ENCODE data around the gene MPP2.

Gene MPP2

DNA sequence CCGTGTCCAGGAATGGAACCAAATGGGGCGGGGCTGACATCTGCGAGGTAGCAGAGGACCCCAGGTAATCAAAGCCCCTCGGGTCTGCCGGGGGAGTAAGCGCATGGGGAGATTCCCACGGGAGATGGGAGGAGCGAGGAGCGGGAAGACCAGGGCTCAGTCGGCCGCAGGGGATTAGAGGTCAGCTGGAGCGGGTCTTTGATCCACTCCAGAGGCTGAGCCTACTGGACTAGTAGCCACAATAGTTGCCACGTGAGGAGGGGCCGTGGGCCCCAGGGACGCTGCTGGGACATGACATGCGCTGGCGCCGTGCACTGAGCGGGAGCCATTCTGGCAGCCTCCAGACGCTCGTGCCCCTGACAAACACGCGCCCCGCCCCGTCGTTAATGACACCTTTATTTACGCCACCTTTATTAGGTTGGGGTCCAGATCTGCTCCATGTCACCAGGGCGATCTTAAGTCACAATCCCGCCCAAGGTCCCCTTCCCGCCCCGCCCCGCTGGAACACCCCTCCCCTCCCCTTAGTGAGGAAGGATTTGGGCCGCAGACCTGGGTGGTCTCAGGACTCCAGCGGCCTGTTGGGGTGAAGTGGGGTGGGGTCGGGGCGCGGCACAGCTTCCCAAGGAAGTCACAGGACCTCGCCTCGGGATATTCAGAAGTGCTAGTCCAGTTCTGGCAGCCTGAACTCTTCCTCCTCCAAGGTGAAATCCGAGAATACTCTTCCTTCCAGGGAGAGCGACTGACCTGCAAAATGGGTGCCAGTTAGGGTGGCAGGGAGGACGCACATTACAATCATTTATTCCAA, 19.9 kb upstream of the MPP2 start:
- H3F3A ChIP-seq (ENCODE audit: control insufficient read depth, insufficient read depth): no peaks in the 10 kb centered on the region
- no peaks in the 10 kb centered on the region for H3K9me3 ChIP-seq (ENCODE audit: control insufficient read depth, insufficient read depth, low read length)
- no peaks in the 10 kb centered on the region for H4K20me1 ChIP-seq (ENCODE audit: control insufficient read depth, insufficient read depth, low read depth, low read length)
- H3K27me3 ChIP-seq (ENCODE audit: control insufficient read depth, low read length): peaks cover 35% of the 10 kb centered on the region
- H3K9me2 ChIP-seq (replicated peaks; ENCODE audit: control insufficient read depth, low read length): no peaks in the 10 kb centered on the region
- TF ChIP-seq EZH2phosphoT487 (IDR thresholded peaks at IDR 0.05; ENCODE audit: borderline replicate concordance, low read length): no peak
- TF ChIP-seq, protein P1, sequence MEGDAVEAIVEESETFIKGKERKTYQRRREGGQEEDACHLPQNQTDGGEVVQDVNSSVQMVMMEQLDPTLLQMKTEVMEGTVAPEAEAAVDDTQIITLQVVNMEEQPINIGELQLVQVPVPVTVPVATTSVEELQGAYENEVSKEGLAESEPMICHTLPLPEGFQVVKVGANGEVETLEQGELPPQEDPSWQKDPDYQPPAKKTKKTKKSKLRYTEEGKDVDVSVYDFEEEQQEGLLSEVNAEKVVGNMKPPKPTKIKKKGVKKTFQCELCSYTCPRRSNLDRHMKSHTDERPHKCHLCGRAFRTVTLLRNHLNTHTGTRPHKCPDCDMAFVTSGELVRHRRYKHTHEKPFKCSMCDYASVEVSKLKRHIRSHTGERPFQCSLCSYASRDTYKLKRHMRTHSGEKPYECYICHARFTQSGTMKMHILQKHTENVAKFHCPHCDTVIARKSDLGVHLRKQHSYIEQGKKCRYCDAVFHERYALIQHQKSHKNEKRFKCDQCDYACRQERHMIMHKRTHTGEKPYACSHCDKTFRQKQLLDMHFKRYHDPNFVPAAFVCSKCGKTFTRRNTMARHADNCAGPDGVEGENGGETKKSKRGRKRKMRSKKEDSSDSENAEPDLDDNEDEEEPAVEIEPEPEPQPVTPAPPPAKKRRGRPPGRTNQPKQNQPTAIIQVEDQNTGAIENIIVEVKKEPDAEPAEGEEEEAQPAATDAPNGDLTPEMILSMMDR (IDR thresholded peaks at IDR 0.05; ENCODE audit: low read depth, low read length, poor library complexity, severe bottlenecking): no peak
- H3K27ac ChIP-seq (ENCODE audit: low read depth, low read length): no peak overlapping the region
- no peaks in the 10 kb centered on the region for H3K36me3 ChIP-seq (ENCODE audit: control insufficient read depth, low read length)
- no peak overlapping the region for H3K4me2 ChIP-seq (ENCODE audit: low read length)
- H3K4me1 ChIP-seq (ENCODE audit: control insufficient read depth, low read length): no peaks in the 10 kb centered on the region
- no peak overlapping the region for H3K4me3 ChIP-seq (ENCODE audit: low read length)
- H3K79me2 ChIP-seq (ENCODE audit: control insufficient read depth, low read length): no peaks in the 10 kb centered on the region

DNA sequence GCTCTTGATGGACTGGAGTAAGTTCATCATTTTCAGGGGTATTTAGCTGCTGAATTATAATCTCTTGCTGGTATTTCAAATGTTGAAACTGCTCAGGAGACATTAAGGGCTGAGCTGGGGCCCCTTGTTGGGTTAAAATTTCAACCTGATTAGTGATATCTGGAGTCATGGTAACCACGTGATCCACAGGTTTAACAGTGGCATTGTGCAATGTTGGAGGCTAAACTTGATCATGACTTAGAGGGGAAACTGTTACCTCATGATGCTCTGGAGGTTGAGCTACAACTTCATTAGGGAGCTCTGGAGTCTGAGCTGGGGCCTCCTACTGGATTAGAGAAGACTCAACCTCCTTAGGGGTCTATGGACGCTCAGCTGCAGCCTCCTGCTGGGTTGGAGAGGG, 17.2 kb upstream of the MPP2 start:
- H4K20me1 ChIP-seq (ENCODE audit: control insufficient read depth, insufficient read depth, low read depth, low read length): no peaks in the 10 kb centered on the region
- no peaks in the 10 kb centered on the region for H3F3A ChIP-seq (ENCODE audit: control insufficient read depth, insufficient read depth)
- H3K79me2 ChIP-seq (ENCODE audit: control insufficient read depth, low read length): no peaks in the 10 kb centered on the region
- H3K9me3 ChIP-seq (ENCODE audit: control insufficient read depth, insufficient read depth, low read length): no peaks in the 10 kb centered on the region
- TF ChIP-seq EZH2phosphoT487 (IDR thresholded peaks at IDR 0.05; ENCODE audit: borderline replicate concordance, low read length): no peak
- TF ChIP-seq, protein P1 (IDR thresholded peaks at IDR 0.05; ENCODE audit: low read depth, low read length, poor library complexity, severe bottlenecking): no peak
- no peak overlapping the region for H3K4me3 ChIP-seq (ENCODE audit: low read length)
- H3K27me3 ChIP-seq (ENCODE audit: control insufficient read depth, low read length): peaks cover 32% of the 10 kb centered on the region
- H3K27ac ChIP-seq (ENCODE audit: low read depth, low read length): no peak overlapping the region
- H3K4me1 ChIP-seq (ENCODE audit: control insufficient read depth, low read length): no peaks in the 10 kb centered on the region
- no peaks in the 10 kb centered on the region for H3K36me3 ChIP-seq (ENCODE audit: control insufficient read depth, low read length)
- H3K4me2 ChIP-seq (ENCODE audit: low read length): no peak overlapping the region
- H3K9me2 ChIP-seq (replicated peaks; ENCODE audit: control insufficient read depth, low read length): no peaks in the 10 kb centered on the region

DNA sequence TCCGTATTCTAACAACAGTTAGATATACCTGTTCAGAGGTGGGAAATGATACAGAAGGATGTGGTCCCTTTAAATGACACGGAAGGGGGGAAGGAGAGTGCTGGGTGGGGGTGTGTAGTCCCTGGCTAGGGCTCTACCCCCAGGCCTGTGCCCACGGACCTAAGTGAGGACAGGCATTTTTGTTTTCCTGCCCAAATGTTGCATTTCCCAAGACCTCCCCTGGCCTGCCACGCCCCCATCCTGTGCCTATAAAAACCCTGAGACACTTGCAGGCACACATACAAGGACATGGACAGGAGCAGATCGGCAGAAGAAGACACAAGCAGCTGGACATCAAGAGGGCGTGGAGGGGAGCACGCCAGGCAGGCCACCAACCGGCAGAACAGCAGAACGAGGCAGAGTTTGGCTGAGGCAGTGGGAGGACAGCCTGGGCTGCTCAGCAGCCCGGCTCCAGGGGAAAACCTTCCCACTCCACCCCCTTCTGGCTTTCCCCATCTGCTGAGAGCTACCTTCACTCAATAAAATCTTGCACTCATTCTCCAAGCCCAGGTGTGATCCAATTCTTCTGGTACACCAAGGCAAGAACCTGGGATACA, 13.3 kb upstream of the MPP2 start:
- Histone ChIP-seq H3K27ac (ENCODE audit: low read depth, low read length) (no peak overlapping the region), H3K79me2 (ENCODE audit: control insufficient read depth, low read length) (no peaks in the 10 kb centered on the region), H3F3A (ENCODE audit: control insufficient read depth, insufficient read depth) (no peaks in the 10 kb centered on the region), H3K4me2 (ENCODE audit: low read length) (no peak overlapping the region), H3K4me3 (ENCODE audit: low read length) (no peak overlapping the region), H3K9me2 (replicated peaks; ENCODE audit: control insufficient read depth, low read length) (no peaks in the 10 kb centered on the region), H4K20me1 (ENCODE audit: control insufficient read depth, insufficient read depth, low read depth, low read length) (no peaks in the 10 kb centered on the region), H3K27me3 (ENCODE audit: control insufficient read depth, low read length) (peaks cover 36% of the 10 kb centered on the region), H3K4me1 (ENCODE audit: control insufficient read depth, low read length) (peaks cover 11% of the 10 kb centered on the region), H3K36me3 (ENCODE audit: control insufficient read depth, low read length) (no peaks in the 10 kb centered on the region), H3K9me3 (ENCODE audit: control insufficient read depth, insufficient read depth, low read length) (no peaks in the 10 kb centered on the region)
- TF ChIP-seq, protein P1 (IDR thresholded peaks at IDR 0.05; ENCODE audit: low read depth, low read length, poor library complexity, severe bottlenecking): no peak
- no peak for TF ChIP-seq EZH2phosphoT487 (IDR thresholded peaks at IDR 0.05; ENCODE audit: borderline replicate concordance, low read length)
